Stimulated activated CD8-positive, alpha-beta memory T cell treated with anti-CD3 and anti-CD28 coated beads, Interleukin-12 subunit alpha, Interleukin-12 subunit beta, amount 100 ng/mL, for 1 hour (primary cell): Measurements from ENCODE around the gene SLC5A9.
"Not testable (repeated sequence)": the region's sequence is repeated elsewhere in the genome, so short reads cannot be mapped to it uniquely, and the experiment has no call there.

Source experiments
- DNase-seq: peaks from one replicate; pipeline ENCODE4 v3.0.0-alpha.2; 2020; ENCODE audit warnings: low read depth

SLC5A9 gene

GRCh38 chr1:48242141-48242736 is 19.7 kb downstream of the SLC5A9 start:
- no peak for DNase-seq

- no peak for DNase-seq
Observed at GRCh38 chr1:48245106-48245505, 22.6 kb downstream of the SLC5A9 start.

- no peak for DNase-seq
Observed at GRCh38 chr1:48246727-48247126, 24.2 kb downstream of the SLC5A9 start.

- DNase-seq: no peak
Observed at GRCh38 chr1:48248356-48248755, 25.8 kb downstream of the SLC5A9 start.

- DNase-seq: no peak
Observed at GRCh38 chr1:48249868-48250267, 27.4 kb downstream of the SLC5A9 start.

- no peak for DNase-seq
Observed at GRCh38 chr1:48250572-48250971, 28.1 kb downstream of the SLC5A9 start.

- no peak for DNase-seq
Observed at GRCh38 chr1:48251323-48251722, 28.8 kb downstream of the SLC5A9 start.

GRCh38 chr1:48251821-48252220 is 29.3 kb downstream of the SLC5A9 start:
- DNase-seq: no peak

- no peak for DNase-seq
Observed at GRCh38 chr1:48254254-48254653, 31.7 kb downstream of the SLC5A9 start.

GRCh38 chr1:48258106-48258505 is 35.6 kb downstream of the SLC5A9 start:
- DNase-seq: no peak

- no peak for DNase-seq
Observed at GRCh38 chr1:48261881-48262400, 39.4 kb downstream of the SLC5A9 start.

- DNase-seq: no peak
Observed at GRCh38 chr1:48263041-48263440, 40.5 kb downstream of the SLC5A9 start.

- DNase-seq: no peak
Observed at GRCh38 chr1:48266576-48266975, 44.1 kb downstream of the SLC5A9 start.

- not testable (repeated sequence) for DNase-seq
Observed at GRCh38 chr1:48277437-48277836, 54.9 kb downstream of the SLC5A9 start.

GRCh38 chr1:48282329-48282728 is 59.8 kb downstream of the SLC5A9 start:
- DNase-seq: not testable (repeated sequence)

GRCh38 chr1:48284696-48285420 is 62.3 kb downstream of the SLC5A9 start:
- DNase-seq: not testable (repeated sequence)

GRCh38 chr1:48285525-48285924 is 63.0 kb downstream of the SLC5A9 start:
- no peak for DNase-seq

- DNase-seq: no peak
Observed at GRCh38 chr1:48291421-48291820, 68.9 kb downstream of the SLC5A9 start.

GRCh38 chr1:48292706-48293105 is 70.2 kb downstream of the SLC5A9 start:
- no peak for DNase-seq

- DNase-seq: not testable (repeated sequence)
Observed at GRCh38 chr1:48294094-48294493, 71.6 kb downstream of the SLC5A9 start.

- no peak for DNase-seq
Observed at GRCh38 chr1:48294656-48295055, 72.1 kb downstream of the SLC5A9 start.
